HL-60 (cell line): ENCODE data around the gene HTR3E.

Experiments used
- CTCF ChIP-seq: IDR thresholded peaks from one replicate; pipeline ENCODE4 v1.5.1; 2011; ENCODE audit warnings: low read length, control low read depth, inconsistent platforms; ENCODE audit not compliant: insufficient read depth
- GABPA ChIP-seq: IDR thresholded peaks from 2 replicates; pipeline ENCODE4 v1.6.1; 2012; ENCODE audit warnings: low read depth
- POLR2AphosphoS5 ChIP-seq: IDR thresholded peaks from 2 replicates; pipeline ENCODE4 v1.6.1; 2012; ENCODE audit warnings: low read depth
- REST ChIP-seq: IDR thresholded peaks from 2 replicates; pipeline ENCODE4 v1.6.1; 2012; ENCODE audit warnings: low read depth; ENCODE audit not compliant: insufficient replicate concordance
- SPI1 ChIP-seq: IDR thresholded peaks from 2 replicates; pipeline ENCODE4 v1.6.1; 2012; ENCODE audit warnings: low read depth, mild to moderate bottlenecking, borderline replicate concordance

GRCh38 chr3:184077881-184078280 lies 19.0 kb upstream of the HTR3E start:
- TF ChIP-seq CTCF (no peak), GABPA (no peak), POLR2AphosphoS5 (no peak), REST (no peak), SPI1 (no peak)
